SK-N-SH treated with all-trans-retinoic acid at 6 μM for 48 hours (cell line): Measurements from ENCODE around the gene TRMT112.

Experiments
- ATAC-seq: fragments of 200-7000 bp; cut with Tn5 transposase; 3 replicates; pipeline ENCODE4 v1.9.1; 2020; ENCODE audit warnings: mild to moderate bottlenecking, moderate library complexity
- ARNTL ChIP-seq: fragments of 450-650 bp; formaldehyde crosslinking; IDR thresholded peaks from 2 replicates; pipeline ENCODE4 v1.5.0; 2020; ENCODE audit warnings: low read depth, mild to moderate bottlenecking, moderate library complexity, borderline replicate concordance
- BACH2 ChIP-seq: fragments of 250-450 bp; sonication (Bioruptor Pico); IDR thresholded peaks from 2 replicates; pipeline ENCODE4 v1.9.0; 2021; ENCODE audit warnings: mild to moderate bottlenecking, borderline replicate concordance
- CSDC2 ChIP-seq: fragments of 250-450 bp; sonication (Bioruptor Pico); IDR thresholded peaks from 2 replicates; pipeline ENCODE4 v1.5.0; 2020; ENCODE audit warnings: mild to moderate bottlenecking, moderate library complexity
- ESRRG ChIP-seq: fragments of 250-450 bp; sonication (Bioruptor Pico); IDR thresholded peaks from 2 replicates; pipeline ENCODE4 v1.6.1; 2021; ENCODE audit warnings: mild to moderate bottlenecking
- GLIS3 ChIP-seq: fragments of 250-450 bp; sonication (Bioruptor Pico); IDR thresholded peaks from 2 replicates; pipeline ENCODE4 v1.5.0; 2020; ENCODE audit warnings: mild to moderate bottlenecking, moderate library complexity
- ISL1 ChIP-seq: fragments of 250-450 bp; sonication (Bioruptor Pico); IDR thresholded peaks from 2 replicates; pipeline ENCODE4 v2.1.2; 2022; ENCODE audit warnings: mild to moderate bottlenecking, moderate library complexity
- OSR1 ChIP-seq: fragments of 250-450 bp; sonication (Bioruptor Pico); IDR thresholded peaks from 2 replicates; pipeline ENCODE4 v1.8.0; 2022; ENCODE audit warnings: moderate library complexity, mild to moderate bottlenecking, inconsistent platforms
- PPARA ChIP-seq: fragments of 250-450 bp; sonication (Bioruptor Pico); IDR thresholded peaks from 2 replicates; pipeline ENCODE4 v1.5.0; 2020; ENCODE audit warnings: mild to moderate bottlenecking, borderline replicate concordance
- SNAI2 ChIP-seq: fragments of 250-450 bp; sonication (Bioruptor Pico); IDR thresholded peaks from 2 replicates; pipeline ENCODE4 v1.5.0; 2020; ENCODE audit warnings: mild to moderate bottlenecking, moderate library complexity
- TCF4 ChIP-seq: fragments of 250-450 bp; sonication (Bioruptor Pico); IDR thresholded peaks from 2 replicates; pipeline ENCODE4 v1.8.0; 2021; ENCODE audit warnings: mild to moderate bottlenecking, moderate library complexity, borderline replicate concordance
- TOX ChIP-seq: fragments of 250-450 bp; sonication (Bioruptor Pico); IDR thresholded peaks from 2 replicates; pipeline ENCODE4 v1.8.0; 2021; ENCODE audit warnings: mild to moderate bottlenecking, moderate library complexity, borderline replicate concordance
- ZC3H10 ChIP-seq: fragments of 250-450 bp; sonication (Bioruptor Pico); IDR thresholded peaks from 2 replicates; pipeline ENCODE4 v1.5.1; 2021; ENCODE audit warnings: mild to moderate bottlenecking, moderate library complexity
- ZFP3 ChIP-seq: fragments of 250-450 bp; sonication (Bioruptor Pico); IDR thresholded peaks from 2 replicates; pipeline ENCODE4 v1.5.0; 2020; ENCODE audit warnings: mild to moderate bottlenecking, moderate library complexity
- ZFP30 ChIP-seq: fragments of 450-650 bp; formaldehyde crosslinking; IDR thresholded peaks from 2 replicates; pipeline ENCODE4 v1.5.0; 2022; ENCODE audit warnings: mild to moderate bottlenecking, moderate library complexity
- ZNF565 ChIP-seq: fragments of 450-650 bp; formaldehyde crosslinking; conservative IDR thresholded peaks from 2 replicates; pipeline ENCODE4 v1.5.0; 2020; ENCODE audit warnings: low read depth, mild to moderate bottlenecking, moderate library complexity
- ZNF70 ChIP-seq: fragments of 450-650 bp; formaldehyde crosslinking; IDR thresholded peaks from 2 replicates; pipeline ENCODE4 v1.5.0; 2020; ENCODE audit warnings: mild to moderate bottlenecking, moderate library complexity
- ZNF8 ChIP-seq: fragments of 450-650 bp; formaldehyde crosslinking; IDR thresholded peaks from 2 replicates; pipeline ENCODE4 v1.5.0; 2020; ENCODE audit warnings: mild to moderate bottlenecking, moderate library complexity
- TF ChIP-seq, protein P1 (sequence below): fragments of 250-450 bp; sonication (Bioruptor Pico); IDR thresholded peaks from 2 replicates; pipeline ENCODE4 v1.8.0; 2021; ENCODE audit warnings: low read depth, mild to moderate bottlenecking, moderate library complexity, borderline replicate concordance
- TF ChIP-seq, protein P2 (sequence below): fragments of 250-450 bp; sonication (Bioruptor Pico); IDR thresholded peaks from 2 replicates; pipeline ENCODE4 v1.5.0; 2020; ENCODE audit warnings: mild to moderate bottlenecking, moderate library complexity
- TF ChIP-seq, protein P3 (sequence below): fragments of 250-450 bp; sonication (Bioruptor Pico); IDR thresholded peaks from 2 replicates; pipeline ENCODE4 v1.5.1; 2021; ENCODE audit warnings: mild to moderate bottlenecking, moderate library complexity

TRMT112 gene

DNA sequence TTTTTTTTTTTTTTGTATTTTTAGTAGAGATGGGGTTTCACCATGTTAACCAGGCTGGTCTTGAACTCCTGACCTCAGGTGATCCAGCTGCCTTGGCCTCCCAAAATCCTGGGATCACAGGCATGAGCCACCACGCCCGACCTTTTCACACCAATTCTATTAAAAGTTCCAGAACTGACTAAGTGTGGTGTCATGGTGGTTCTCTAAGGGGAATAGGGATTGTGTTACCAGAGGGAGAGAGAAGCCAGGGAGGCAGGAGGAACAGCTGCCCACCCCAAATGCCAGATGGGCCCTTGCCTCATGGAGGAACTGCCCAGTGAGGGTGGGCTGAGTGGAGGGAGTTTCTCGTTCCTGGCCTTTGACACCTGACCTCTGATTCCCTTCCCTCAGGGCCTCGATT, 47.6 kb upstream of the TRMT112 start:
- TF ChIP-seq, protein P1, sequence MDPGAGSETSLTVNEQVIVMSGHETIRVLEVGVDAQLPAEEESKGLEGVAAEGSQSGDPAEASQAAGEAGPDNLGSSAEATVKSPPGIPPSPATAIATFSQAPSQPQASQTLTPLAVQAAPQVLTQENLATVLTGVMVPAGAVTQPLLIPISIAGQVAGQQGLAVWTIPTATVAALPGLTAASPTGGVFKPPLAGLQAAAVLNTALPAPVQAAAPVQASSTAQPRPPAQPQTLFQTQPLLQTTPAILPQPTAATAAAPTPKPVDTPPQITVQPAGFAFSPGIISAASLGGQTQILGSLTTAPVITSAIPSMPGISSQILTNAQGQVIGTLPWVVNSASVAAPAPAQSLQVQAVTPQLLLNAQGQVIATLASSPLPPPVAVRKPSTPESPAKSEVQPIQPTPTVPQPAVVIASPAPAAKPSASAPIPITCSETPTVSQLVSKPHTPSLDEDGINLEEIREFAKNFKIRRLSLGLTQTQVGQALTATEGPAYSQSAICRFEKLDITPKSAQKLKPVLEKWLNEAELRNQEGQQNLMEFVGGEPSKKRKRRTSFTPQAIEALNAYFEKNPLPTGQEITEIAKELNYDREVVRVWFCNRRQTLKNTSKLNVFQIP (CRISPR knock-in tag): no peak
- no peak for TF ChIP-seq PPARA (CRISPR knock-in tag)
- no peak for TF ChIP-seq TCF4
- TF ChIP-seq, protein P2, sequence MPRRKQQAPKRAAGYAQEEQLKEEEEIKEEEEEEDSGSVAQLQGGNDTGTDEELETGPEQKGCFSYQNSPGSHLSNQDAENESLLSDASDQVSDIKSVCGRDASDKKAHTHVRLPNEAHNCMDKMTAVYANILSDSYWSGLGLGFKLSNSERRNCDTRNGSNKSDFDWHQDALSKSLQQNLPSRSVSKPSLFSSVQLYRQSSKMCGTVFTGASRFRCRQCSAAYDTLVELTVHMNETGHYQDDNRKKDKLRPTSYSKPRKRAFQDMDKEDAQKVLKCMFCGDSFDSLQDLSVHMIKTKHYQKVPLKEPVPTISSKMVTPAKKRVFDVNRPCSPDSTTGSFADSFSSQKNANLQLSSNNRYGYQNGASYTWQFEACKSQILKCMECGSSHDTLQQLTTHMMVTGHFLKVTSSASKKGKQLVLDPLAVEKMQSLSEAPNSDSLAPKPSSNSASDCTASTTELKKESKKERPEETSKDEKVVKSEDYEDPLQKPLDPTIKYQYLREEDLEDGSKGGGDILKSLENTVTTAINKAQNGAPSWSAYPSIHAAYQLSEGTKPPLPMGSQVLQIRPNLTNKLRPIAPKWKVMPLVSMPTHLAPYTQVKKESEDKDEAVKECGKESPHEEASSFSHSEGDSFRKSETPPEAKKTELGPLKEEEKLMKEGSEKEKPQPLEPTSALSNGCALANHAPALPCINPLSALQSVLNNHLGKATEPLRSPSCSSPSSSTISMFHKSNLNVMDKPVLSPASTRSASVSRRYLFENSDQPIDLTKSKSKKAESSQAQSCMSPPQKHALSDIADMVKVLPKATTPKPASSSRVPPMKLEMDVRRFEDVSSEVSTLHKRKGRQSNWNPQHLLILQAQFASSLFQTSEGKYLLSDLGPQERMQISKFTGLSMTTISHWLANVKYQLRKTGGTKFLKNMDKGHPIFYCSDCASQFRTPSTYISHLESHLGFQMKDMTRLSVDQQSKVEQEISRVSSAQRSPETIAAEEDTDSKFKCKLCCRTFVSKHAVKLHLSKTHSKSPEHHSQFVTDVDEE (CRISPR knock-in tag): no peak
- TF ChIP-seq ZFP3 (CRISPR knock-in tag): no peak
- no peak for TF ChIP-seq CSDC2
- no peak for TF ChIP-seq SNAI2 (CRISPR knock-in tag)
- TF ChIP-seq, protein P3, sequence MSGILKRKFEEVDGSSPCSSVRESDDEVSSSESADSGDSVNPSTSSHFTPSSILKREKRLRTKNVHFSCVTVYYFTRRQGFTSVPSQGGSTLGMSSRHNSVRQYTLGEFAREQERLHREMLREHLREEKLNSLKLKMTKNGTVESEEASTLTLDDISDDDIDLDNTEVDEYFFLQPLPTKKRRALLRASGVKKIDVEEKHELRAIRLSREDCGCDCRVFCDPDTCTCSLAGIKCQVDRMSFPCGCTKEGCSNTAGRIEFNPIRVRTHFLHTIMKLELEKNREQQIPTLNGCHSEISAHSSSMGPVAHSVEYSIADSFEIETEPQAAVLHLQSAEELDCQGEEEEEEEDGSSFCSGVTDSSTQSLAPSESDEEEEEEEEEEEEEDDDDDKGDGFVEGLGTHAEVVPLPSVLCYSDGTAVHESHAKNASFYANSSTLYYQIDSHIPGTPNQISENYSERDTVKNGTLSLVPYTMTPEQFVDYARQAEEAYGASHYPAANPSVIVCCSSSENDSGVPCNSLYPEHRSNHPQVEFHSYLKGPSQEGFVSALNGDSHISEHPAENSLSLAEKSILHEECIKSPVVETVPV (CRISPR knock-in tag): no peak
- no peak for TF ChIP-seq BACH2 (CRISPR knock-in tag)
- no peak for TF ChIP-seq ZNF70 (CRISPR knock-in tag)
- TF ChIP-seq TOX (CRISPR knock-in tag): no peak
- no peak for TF ChIP-seq ESRRG (CRISPR knock-in tag)
- TF ChIP-seq ZNF8 (CRISPR knock-in tag): no peak
- TF ChIP-seq ARNTL (CRISPR knock-in tag): no peak
- no peak for ATAC-seq

DNA sequence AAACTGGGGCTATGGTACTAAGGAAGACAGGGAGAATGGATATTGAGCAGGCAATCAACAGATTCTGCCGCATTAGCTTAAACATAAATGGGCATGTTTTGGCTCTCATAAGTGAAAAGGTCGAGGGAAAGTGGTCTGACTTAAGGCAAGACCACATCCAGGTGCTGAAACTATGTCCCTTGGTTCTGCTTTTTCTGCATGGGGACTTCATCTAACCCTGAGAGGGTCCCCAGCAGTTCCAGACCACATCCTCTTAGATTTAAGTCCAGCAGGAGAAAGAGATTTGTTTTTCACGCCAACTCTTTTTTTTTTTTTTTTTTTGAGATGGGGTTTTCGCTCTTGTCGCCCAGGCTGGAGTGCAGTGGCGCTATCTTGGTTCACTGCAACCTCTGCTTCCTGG, 47.1 kb upstream of the TRMT112 start:
- ATAC-seq: no peak
- no peak for TF ChIP-seq OSR1 (CRISPR knock-in tag)

DNA sequence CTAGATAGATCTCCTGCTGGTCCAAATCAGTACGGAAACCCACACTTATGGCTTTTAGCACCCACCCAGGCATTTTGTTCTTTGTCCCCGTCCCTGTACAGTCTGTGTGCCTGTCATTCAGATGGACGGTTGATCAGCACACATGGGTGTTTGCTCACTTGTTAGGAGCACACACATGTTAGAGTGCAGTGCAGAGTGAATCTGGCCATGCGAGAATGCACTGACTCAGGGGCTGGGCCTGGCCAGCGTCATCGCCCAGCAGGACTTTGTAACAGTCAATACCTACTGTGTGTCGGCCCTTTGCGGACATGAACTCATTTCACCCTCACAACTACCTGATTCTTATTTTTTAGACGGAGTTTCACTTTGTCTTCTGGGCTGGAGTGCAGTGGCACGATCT, 45.0 kb upstream of the TRMT112 start:
- no peak for ATAC-seq
- TF ChIP-seq ISL1: no peak
- no peak for TF ChIP-seq PPARA (CRISPR knock-in tag)
- no peak for TF ChIP-seq ZNF8 (CRISPR knock-in tag)
- no peak for TF ChIP-seq ESRRG (CRISPR knock-in tag)
- no peak for TF ChIP-seq ZNF565 (CRISPR knock-in tag)
- TF ChIP-seq, protein P2 (CRISPR knock-in tag): no peak
- TF ChIP-seq ZC3H10: no peak
- TF ChIP-seq TCF4: no peak
- TF ChIP-seq, protein P3 (CRISPR knock-in tag): no peak
- TF ChIP-seq ZNF70 (CRISPR knock-in tag): no peak
- TF ChIP-seq GLIS3 (CRISPR knock-in tag): no peak
- TF ChIP-seq ZFP30 (CRISPR knock-in tag): no peak
